ENCODE data around the gene PIP5K1C. TPM values are rescaled to one million over a fixed set of nuclear protein-coding genes. Genes with fewer than 3 reads are reported as not detected.

PIP5K1C gene
- total RNA-seq, 1 experiment from 2014 or later, result 35.5 TPM

DNA sequence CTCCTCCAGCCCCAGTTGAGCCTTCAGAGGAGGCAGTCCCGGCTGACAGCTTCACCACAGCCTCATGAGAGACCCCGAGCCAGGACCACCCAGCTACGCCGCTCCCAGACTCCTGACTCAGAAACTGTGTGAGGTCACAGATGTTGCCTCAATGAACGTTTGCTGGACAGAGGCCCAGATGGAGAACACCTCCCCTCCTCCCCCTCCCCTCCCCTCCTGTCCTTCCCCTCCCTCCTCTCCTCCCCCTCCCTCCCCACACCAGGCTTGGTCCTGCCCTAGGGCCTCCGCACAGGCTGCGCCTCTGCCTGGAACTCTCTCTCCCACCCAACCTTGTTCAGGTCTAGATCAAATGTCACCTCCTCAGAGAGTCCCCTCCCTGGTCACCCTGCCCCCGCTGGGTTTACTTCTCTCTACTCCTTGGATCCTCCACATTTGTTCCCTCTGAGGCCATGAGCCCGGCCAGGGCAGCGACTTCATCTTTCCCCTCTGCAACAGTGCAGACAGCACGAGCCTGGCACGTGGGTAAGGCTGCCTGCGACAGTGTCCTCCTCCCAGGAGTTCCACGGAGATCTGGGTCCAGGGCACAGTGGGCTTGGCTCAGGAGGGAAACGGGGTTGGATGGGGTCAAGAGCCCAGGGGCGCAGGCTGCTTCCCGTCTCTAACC lies 17.4 kb downstream of the PIP5K1C start:
- no peak for TF ChIP-seq CTCF (conservative IDR thresholded peaks at IDR 0.05; ENCODE audit: low read depth, low read length)
- no peak for TF ChIP-seq EZH2 (IDR thresholded peaks at IDR 0.05; ENCODE audit: borderline replicate concordance, low read depth, low read length, poor library complexity, severe bottlenecking)
- ChIA-PET CTCF (no interaction called here), POLR2A (ENCODE audit: low non-redundant PET) (interaction anchor here (0.9 kb wide), 1 partner anchor 22 kb away, joined by 18 read pairs; no protein-coding TSS in a partner anchor)
- no peak for DNase-seq (ENCODE audit: low spot score)
- BruUV-seq (replicated peaks), result no TSS peak
- H3K9me3 ChIP-seq (ENCODE audit: low read depth, low read length, poor library complexity, severe bottlenecking), result peaks cover 8% of the 10 kb centered on the region
- H3K27ac ChIP-seq (ENCODE audit: low read depth, low read length, poor library complexity, severe bottlenecking), result peak overlapping the region; percentile 83
- intact Hi-C loops (cut with micrococcal nuclease; ENCODE audit: unreplicated experiment), result no loop called here
- peaks cover 19% of the 10 kb centered on the region for H3K4me1 ChIP-seq (ENCODE audit: insufficient read depth, low read length, poor library complexity, severe bottlenecking)
- no peaks in the 10 kb centered on the region for H3K27me3 ChIP-seq (replicated peaks; ENCODE audit: insufficient read depth, low read depth, low read length, poor library complexity)
- H3K4me3 ChIP-seq (ENCODE audit: low read depth, low read length, poor library complexity, severe bottlenecking), result no peak overlapping the region
- H3K36me3 ChIP-seq (ENCODE audit: insufficient read depth, low read length, poor library complexity, severe bottlenecking), result no peaks in the 10 kb centered on the region

- BruUV-seq (replicated peaks), result no TSS peak
- CTCF ChIA-PET, result no interaction called here
- peak overlapping the region; percentile 83 for H3K27ac ChIP-seq (ENCODE audit: low read depth, low read length, poor library complexity, severe bottlenecking)
- peaks cover 8% of the 10 kb centered on the region for H3K9me3 ChIP-seq (ENCODE audit: low read depth, low read length, poor library complexity, severe bottlenecking)
- peaks cover 14% of the 10 kb centered on the region for H3K4me1 ChIP-seq (ENCODE audit: insufficient read depth, low read length, poor library complexity, severe bottlenecking)
- intact Hi-C loops (cut with micrococcal nuclease; ENCODE audit: unreplicated experiment), result no loop called here
- no peak for TF ChIP-seq EZH2 (IDR thresholded peaks at IDR 0.05; ENCODE audit: borderline replicate concordance, low read depth, low read length, poor library complexity, severe bottlenecking)
- TF ChIP-seq CTCF (conservative IDR thresholded peaks at IDR 0.05; ENCODE audit: low read depth, low read length), result no peak
- H3K4me3 ChIP-seq (ENCODE audit: low read depth, low read length, poor library complexity, severe bottlenecking), result no peak overlapping the region
- POLR2A ChIA-PET (ENCODE audit: low non-redundant PET), result interaction anchor here (0.9 kb wide), 1 partner anchor 22 kb away, joined by 18 read pairs; no protein-coding TSS in a partner anchor
- H3K36me3 ChIP-seq (ENCODE audit: insufficient read depth, low read length, poor library complexity, severe bottlenecking), result no peaks in the 10 kb centered on the region
- no peaks in the 10 kb centered on the region for H3K27me3 ChIP-seq (replicated peaks; ENCODE audit: insufficient read depth, low read depth, low read length, poor library complexity)
- DNase-seq (ENCODE audit: low spot score), result no peak
Measured at GRCh38 chr19:3682286-3682685, 18.0 kb downstream of the PIP5K1C start.

- Histone ChIP-seq H3K9me3 (ENCODE audit: low read depth, low read length, poor library complexity, severe bottlenecking) (peaks cover 8% of the 10 kb centered on the region), H3K36me3 (ENCODE audit: insufficient read depth, low read length, poor library complexity, severe bottlenecking) (no peaks in the 10 kb centered on the region), H3K27me3 (replicated peaks; ENCODE audit: insufficient read depth, low read depth, low read length, poor library complexity) (no peaks in the 10 kb centered on the region), H3K4me1 (ENCODE audit: insufficient read depth, low read length, poor library complexity, severe bottlenecking) (peaks cover 14% of the 10 kb centered on the region), H3K27ac (ENCODE audit: low read depth, low read length, poor library complexity, severe bottlenecking) (no peak overlapping the region), H3K4me3 (ENCODE audit: low read depth, low read length, poor library complexity, severe bottlenecking) (no peak overlapping the region)
- no TSS peak for BruUV-seq (replicated peaks)
- TF ChIP-seq EZH2 (IDR thresholded peaks at IDR 0.05; ENCODE audit: borderline replicate concordance, low read depth, low read length, poor library complexity, severe bottlenecking) (no peak), CTCF (conservative IDR thresholded peaks at IDR 0.05; ENCODE audit: low read depth, low read length) (no peak)
- POLR2A ChIA-PET (ENCODE audit: low non-redundant PET), result no interaction called here
- CTCF ChIA-PET, result no interaction called here
- intact Hi-C loops (cut with micrococcal nuclease; ENCODE audit: unreplicated experiment), result no loop called here
- DNase-seq (ENCODE audit: low spot score), result no peak
Measured at GRCh38 chr19:3680939-3681338, 19.3 kb downstream of the PIP5K1C start.
